Gastrocnemius medialis (tissue), 4 donors: ENCODE measurements around the gene TTLL5.

Experiments used
- CTCF ChIP-seq, 5 experiments: fragments of 450-650 bp in 3 of 5; fragments of 200-600 bp in 2 of 5; sonication (generic) in 2 of 5; IDR thresholded peaks in 4 of 5; conservative IDR thresholded peaks in 1 of 5; 1 replicate in 4 of 5; 2 replicates in 1 of 5; pipeline ENCODE4 v1.5.1; 2016 to 2019; ENCODE audit warnings: antibody characterized with exemption in 5 of 5, mild to moderate bottlenecking in 3 of 5, moderate library complexity in 3 of 5
- POLR2A ChIP-seq, 2 donors: fragments of 450-650 bp; IDR thresholded peaks; one replicate each; pipeline ENCODE4 v1.6.1; 2017; ENCODE audit warnings: antibody characterized with exemption in 2 of 2, mild to moderate bottlenecking in 2 of 2, moderate library complexity in 2 of 2

GRCh38 chr14:75794615-75795038 lies 133.6 kb downstream of the TTLL5 start:
- TF ChIP-seq CTCF (IDR thresholded peaks at IDR 0.05 in 4 of 5, conservative IDR thresholded peaks at IDR 0.05 in 1 of 5) (peak in 1 of 5 experiments; percentile 15), POLR2A (IDR thresholded peaks at IDR 0.05) (no peak)
